ENCODE measurements around the gene SCMH1.
A peak's percentile ranks its signal among the peaks of the same experiment; 100 is the strongest.

SCMH1 gene

GRCh38 chr1:40984066-40984465 lies 258.0 kb downstream of the SCMH1 start:
- Histone ChIP-seq H3K9me2 (ENCODE audit: low read depth, low read length) (no peaks in the 10 kb centered on the region), H3K27me3 (ENCODE audit: insufficient read depth, low read length) (no peaks in the 10 kb centered on the region), H3K9me3 (ENCODE audit: low read length) (no peaks in the 10 kb centered on the region), H3K79me2 (ENCODE audit: insufficient read depth, low read length) (peaks cover 46% of the 10 kb centered on the region), H2AFZ (ENCODE audit: low read length) (no peak overlapping the region), H3K4me2 (ENCODE audit: low read length) (no peak overlapping the region), H3K9ac (ENCODE audit: low read length) (no peak overlapping the region), H3K4me3 (ENCODE audit: low read depth, low read length, poor library complexity, severe bottlenecking) (no peak overlapping the region), H3K4me1 (ENCODE audit: insufficient read depth, low read length, severe bottlenecking) (peaks cover 28% of the 10 kb centered on the region), H3K36me3 (ENCODE audit: insufficient read depth, low read length) (peaks cover 82% of the 10 kb centered on the region), H4K20me1 (ENCODE audit: insufficient read depth, low read length) (no peaks in the 10 kb centered on the region), H3K27ac (ENCODE audit: low read depth, low read length, poor library complexity, severe bottlenecking) (no peak overlapping the region), H3F3A (ENCODE audit: insufficient read depth, low read length) (no peaks in the 10 kb centered on the region)
- TF ChIP-seq EZH2 (IDR thresholded peaks at IDR 0.05; ENCODE audit: borderline replicate concordance, low read length) (no peak), CTCF (IDR thresholded peaks at IDR 0.05; ENCODE audit: low read length) (no peak)

GRCh38 chr1:40983286-40983685 lies 258.8 kb downstream of the SCMH1 start:
- no peak overlapping the region for H2AFZ ChIP-seq (ENCODE audit: low read length)
- no peak overlapping the region for H3K4me3 ChIP-seq (ENCODE audit: low read depth, low read length, poor library complexity, severe bottlenecking)
- peaks cover 74% of the 10 kb centered on the region for H3K36me3 ChIP-seq (ENCODE audit: insufficient read depth, low read length)
- no peak overlapping the region for H3K4me2 ChIP-seq (ENCODE audit: low read length)
- H3K79me2 ChIP-seq (ENCODE audit: insufficient read depth, low read length): peaks cover 46% of the 10 kb centered on the region
- no peak for TF ChIP-seq EZH2 (IDR thresholded peaks at IDR 0.05; ENCODE audit: borderline replicate concordance, low read length)
- H3K27me3 ChIP-seq (ENCODE audit: insufficient read depth, low read length): no peaks in the 10 kb centered on the region
- no peaks in the 10 kb centered on the region for H3K9me2 ChIP-seq (ENCODE audit: low read depth, low read length)
- no peaks in the 10 kb centered on the region for H3K9me3 ChIP-seq (ENCODE audit: low read length)
- H3F3A ChIP-seq (ENCODE audit: insufficient read depth, low read length): no peaks in the 10 kb centered on the region
- no peak overlapping the region for H3K27ac ChIP-seq (ENCODE audit: low read depth, low read length, poor library complexity, severe bottlenecking)
- no peak overlapping the region for H3K9ac ChIP-seq (ENCODE audit: low read length)
- H3K4me1 ChIP-seq (ENCODE audit: insufficient read depth, low read length, severe bottlenecking): peaks cover 32% of the 10 kb centered on the region
- no peaks in the 10 kb centered on the region for H4K20me1 ChIP-seq (ENCODE audit: insufficient read depth, low read length)

- H2AFZ ChIP-seq (ENCODE audit: low read length): no peak overlapping the region
- peaks cover 68% of the 10 kb centered on the region for H3K36me3 ChIP-seq (ENCODE audit: insufficient read depth, low read length)
- H3K4me3 ChIP-seq (ENCODE audit: low read depth, low read length, poor library complexity, severe bottlenecking): no peak overlapping the region
- peaks cover 46% of the 10 kb centered on the region for H3K79me2 ChIP-seq (ENCODE audit: insufficient read depth, low read length)
- no peak for TF ChIP-seq CTCF (IDR thresholded peaks at IDR 0.05; ENCODE audit: low read length)
- no peak for TF ChIP-seq EZH2 (IDR thresholded peaks at IDR 0.05; ENCODE audit: borderline replicate concordance, low read length)
- 0 out of 2 replicates have a peak overlapping the region, but pooled peaks have one; percentile 8 for H3K4me2 ChIP-seq (ENCODE audit: low read length)
- peaks cover 32% of the 10 kb centered on the region for H3K4me1 ChIP-seq (ENCODE audit: insufficient read depth, low read length, severe bottlenecking)
- no peak overlapping the region for H3K9ac ChIP-seq (ENCODE audit: low read length)
- no peak overlapping the region for H3K27ac ChIP-seq (ENCODE audit: low read depth, low read length, poor library complexity, severe bottlenecking)
- H3K9me2 ChIP-seq (ENCODE audit: low read depth, low read length): no peaks in the 10 kb centered on the region
- no peaks in the 10 kb centered on the region for H4K20me1 ChIP-seq (ENCODE audit: insufficient read depth, low read length)
- H3K27me3 ChIP-seq (ENCODE audit: insufficient read depth, low read length): no peaks in the 10 kb centered on the region
- H3K9me3 ChIP-seq (ENCODE audit: low read length): no peaks in the 10 kb centered on the region
- no peaks in the 10 kb centered on the region for H3F3A ChIP-seq (ENCODE audit: insufficient read depth, low read length)
Observed at GRCh38 chr1:40982721-40983120, 259.4 kb downstream of the SCMH1 start.
